Mucosa of descending colon (tissue), 3 donors: ENCODE data around the gene ANO7. TPM values are rescaled to one million over a fixed set of nuclear protein-coding genes. Genes with fewer than 3 reads are reported as not detected.

ENCODE experiments used
- ATAC-seq: fragments of 200-7000 bp; cut with Tn5 transposase; one replicate; pipeline ENCODE4 v1.9.1; 2020; ENCODE audit warnings: mild to moderate bottlenecking, moderate library complexity
- DNase-seq, 3 donors: peaks; one replicate each; pipeline ENCODE4 v3.0.0-alpha.2; 2020
- H3K36me3 ChIP-seq: fragments of 200-600 bp; one replicate; pipeline ENCODE4 v1.8.0; 2021; ENCODE audit warnings: low read depth, mild to moderate bottlenecking
- H3K4me1 ChIP-seq: fragments of 200-600 bp; one replicate; pipeline ENCODE4 v1.8.0; 2021; ENCODE audit warnings: low read depth, mild to moderate bottlenecking
- H3K4me3 ChIP-seq: fragments of 200-600 bp; one replicate; pipeline ENCODE4 v1.8.0; 2021; ENCODE audit warnings: mild to moderate bottlenecking
- H3K9me3 ChIP-seq: fragments of 200-600 bp; one replicate; pipeline ENCODE4 v1.8.0; 2021; ENCODE audit warnings: mild to moderate bottlenecking
- CTCF ChIP-seq: fragments of 200-600 bp; IDR thresholded peaks from one replicate; pipeline ENCODE4 v1.8.0; 2022; ENCODE audit warnings: antibody characterized with exemption, mild to moderate bottlenecking
- intact Hi-C, 2 donors: fragments of 100-400 bp; cut with DNase I in 1 of 2; cut with micrococcal nuclease in 1 of 2; formaldehyde crosslinking; loops; one replicate each; pipeline versions ENCODE4 v1.11.0 to v1.11.1; 2022; cut with DNase I, micrococcal nuclease
- total RNA-seq, 3 donors: library from RNA; stranded (reverse); fragmentation: NEBNext Ultra II Directional in 2 of 3; extraction: Animal tissue kit (Norgen Biotek cat#: 25700) in 2 of 3; gene quantifications; one replicate each; pipeline versions ENCODE4 v1.2.1 to v1.2.4, GENCODE V29; 2021 to 2023
- donor health status: DM: no; HTN: no; CAD: no; lungs with moderate emphysema.
- donor health status: DM: no; HTN: no; CAD: no.
- donor health status: DM: no; HTN: yes; CAD: no.

ANO7 gene
- total RNA-seq, 3 donors from 2014 or later: 33.9 to 106 (median 83.5) TPM

GRCh38 chr2:241148891-241149674 lies 39.4 kb upstream of the ANO7 start, which contains the start of gene PASK:
PASK (minus strand) TSS chr2:241149472; CDS start chr2:241143032, 6,440 bp downstream.
- Histone ChIP-seq H3K36me3 (peaks cover 3% of the 10 kb centered on the region), H3K4me1 (peaks cover 12% of the 10 kb centered on the region), H3K9me3 (no peaks in the 10 kb centered on the region), H3K4me3 (peak within 1 kb of the TSS; percentile 96)
- TF ChIP-seq CTCF: no peak
- peak; percentile 91 for ATAC-seq
- intact Hi-C loops: no loop called here
- DNase-seq: peak; percentile 94 to 97 (median 97)

DNA sequence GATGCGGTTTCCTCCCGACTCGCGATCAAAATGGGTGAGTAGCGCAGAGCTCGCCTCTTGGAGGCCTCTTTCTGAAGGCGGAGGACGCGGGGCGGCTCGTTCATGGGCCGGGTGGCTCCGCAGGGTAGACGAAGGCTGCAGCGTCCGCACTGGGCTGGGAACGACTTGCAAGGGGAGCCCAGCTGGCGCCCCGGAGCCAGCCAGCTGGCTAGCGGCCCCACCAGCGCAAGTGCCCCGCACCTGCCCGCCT lies 38.9 kb upstream of the ANO7 start:
- peaks cover 12% of the 10 kb centered on the region for H3K4me1 ChIP-seq
- DNase-seq: no peak
- no peaks in the 10 kb centered on the region for H3K9me3 ChIP-seq
- no peak for ATAC-seq
- peaks cover 3% of the 10 kb centered on the region for H3K36me3 ChIP-seq
- intact Hi-C loops: no loop called here
- H3K4me3 ChIP-seq: peak overlapping the region; percentile 96
- no peak for TF ChIP-seq CTCF

- Histone ChIP-seq H3K36me3 (peaks cover 3% of the 10 kb centered on the region), H3K4me3 (peak within 1 kb of the TSS; percentile 96), H3K9me3 (no peaks in the 10 kb centered on the region), H3K4me1 (peaks cover 12% of the 10 kb centered on the region)
- TF ChIP-seq CTCF: no peak
- ATAC-seq: peak; percentile 92
- DNase-seq: peak; percentile 95 to 98 (median 97)
- intact Hi-C loops: no loop called here
Measured at GRCh38 chr2:241149925-241150659, 38.4 kb upstream of the ANO7 start, which contains the start of gene PPP1R7. PPP1R7 (plus strand) TSS chr2:241150467; CDS start chr2:241150496, 29 bp downstream.

DNA sequence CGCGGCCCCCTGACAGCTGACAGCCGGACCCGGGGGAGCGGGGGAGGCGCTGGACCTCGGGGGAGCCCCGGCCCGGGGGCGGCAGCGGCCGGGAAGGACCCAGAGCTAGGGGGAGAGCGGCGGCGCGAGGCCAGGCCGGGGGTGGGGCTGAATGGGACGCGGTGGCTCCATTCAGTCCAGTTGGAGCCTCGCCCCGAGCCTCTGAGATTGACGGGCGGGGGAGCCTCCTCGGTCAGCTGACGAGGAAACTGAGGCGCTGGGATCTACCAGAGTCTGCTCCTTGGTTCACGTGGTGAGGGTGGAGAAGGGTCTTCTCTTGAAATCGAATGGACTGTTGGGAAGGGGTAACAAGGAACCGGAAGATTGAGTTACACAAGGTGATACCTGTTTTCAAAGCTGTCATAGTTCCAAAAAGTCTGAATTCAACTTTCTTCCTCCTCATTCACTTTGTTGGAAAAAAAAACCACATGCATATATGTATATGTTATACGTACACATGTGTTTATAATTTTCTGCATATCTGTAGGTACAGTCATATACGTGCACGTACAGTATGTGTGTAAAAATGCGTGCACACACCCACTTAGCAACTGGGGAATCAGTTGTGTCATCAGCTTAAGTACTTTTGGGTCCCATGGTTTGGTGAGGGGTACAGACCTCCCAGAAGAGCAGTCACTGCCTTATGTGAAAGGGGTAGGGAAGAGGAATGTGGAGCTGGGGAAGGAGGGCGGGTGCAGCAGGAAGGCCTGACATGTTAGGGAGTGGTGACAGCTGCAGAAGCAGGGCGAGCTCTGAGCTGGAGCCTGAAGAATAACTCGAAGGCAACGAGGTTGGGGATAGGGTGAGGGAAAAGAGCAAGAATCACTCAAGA lies 37.6 kb upstream of the ANO7 start:
- peaks cover 3% of the 10 kb centered on the region for H3K36me3 ChIP-seq
- H3K4me1 ChIP-seq: peaks cover 12% of the 10 kb centered on the region
- no peak for TF ChIP-seq CTCF
- ATAC-seq (peak; percentile 11), DNase-seq (peak in 1 of 3 donors; percentile 59)
- peak overlapping the region; percentile 96 for H3K4me3 ChIP-seq
- H3K9me3 ChIP-seq: no peaks in the 10 kb centered on the region
- intact Hi-C loops: no loop called here

GRCh38 chr2:241151934-241152660 lies 36.4 kb upstream of the ANO7 start:
- intact Hi-C loops: no loop called here
- ATAC-seq: no peak

More at GRCh38 chr2:241151934-241152660, 36.4 kb upstream of the ANO7 start:
- no peak for DNase-seq
- peaks cover 3% of the 10 kb centered on the region for H3K36me3 ChIP-seq
- no peaks in the 10 kb centered on the region for H3K9me3 ChIP-seq
- no peak overlapping the region for H3K4me3 ChIP-seq
- TF ChIP-seq CTCF: no peak
- peaks cover 12% of the 10 kb centered on the region for H3K4me1 ChIP-seq
